ENCODE data around the gene TRIM31.

TRIM31 gene

DNA sequence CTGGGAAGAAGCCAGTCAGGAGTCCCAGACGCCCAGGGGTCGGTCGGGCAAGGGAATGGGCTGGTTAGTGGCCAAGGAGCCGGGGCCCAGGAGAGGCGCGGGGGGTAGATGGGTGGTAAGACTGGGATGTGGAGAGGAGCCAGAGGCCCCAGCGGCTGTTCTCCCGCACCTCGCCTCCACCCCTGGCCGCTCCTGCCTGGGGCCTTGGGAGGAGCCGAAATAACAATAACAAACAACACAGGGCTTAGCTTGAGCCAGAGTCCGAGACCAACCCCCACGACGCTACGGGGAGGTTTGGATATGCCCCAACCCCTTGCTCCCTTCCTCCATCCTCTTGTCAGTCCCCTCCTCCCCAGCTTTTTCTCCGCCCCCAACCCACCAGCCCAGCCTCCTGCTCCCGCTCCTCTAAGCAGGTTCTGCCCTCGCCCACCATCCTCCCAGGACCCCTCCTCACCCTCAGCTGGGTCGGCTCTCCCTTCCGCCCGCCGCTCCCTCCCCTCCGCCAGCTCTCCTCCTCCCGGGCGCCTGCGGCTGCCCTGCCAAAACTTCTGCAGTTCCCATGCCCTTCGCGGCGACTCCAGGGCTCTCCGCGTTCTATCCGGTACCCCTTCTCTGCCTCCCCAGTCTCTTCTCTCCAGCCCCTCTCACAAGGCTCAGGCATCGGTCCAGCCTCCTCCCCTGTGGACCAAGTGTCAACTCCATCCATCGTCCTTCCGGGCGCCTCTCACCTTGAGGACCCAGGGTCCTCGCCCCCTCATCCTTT, 38.4 kb downstream of the TRIM31 start:
- no peak for DNase-seq

DNA sequence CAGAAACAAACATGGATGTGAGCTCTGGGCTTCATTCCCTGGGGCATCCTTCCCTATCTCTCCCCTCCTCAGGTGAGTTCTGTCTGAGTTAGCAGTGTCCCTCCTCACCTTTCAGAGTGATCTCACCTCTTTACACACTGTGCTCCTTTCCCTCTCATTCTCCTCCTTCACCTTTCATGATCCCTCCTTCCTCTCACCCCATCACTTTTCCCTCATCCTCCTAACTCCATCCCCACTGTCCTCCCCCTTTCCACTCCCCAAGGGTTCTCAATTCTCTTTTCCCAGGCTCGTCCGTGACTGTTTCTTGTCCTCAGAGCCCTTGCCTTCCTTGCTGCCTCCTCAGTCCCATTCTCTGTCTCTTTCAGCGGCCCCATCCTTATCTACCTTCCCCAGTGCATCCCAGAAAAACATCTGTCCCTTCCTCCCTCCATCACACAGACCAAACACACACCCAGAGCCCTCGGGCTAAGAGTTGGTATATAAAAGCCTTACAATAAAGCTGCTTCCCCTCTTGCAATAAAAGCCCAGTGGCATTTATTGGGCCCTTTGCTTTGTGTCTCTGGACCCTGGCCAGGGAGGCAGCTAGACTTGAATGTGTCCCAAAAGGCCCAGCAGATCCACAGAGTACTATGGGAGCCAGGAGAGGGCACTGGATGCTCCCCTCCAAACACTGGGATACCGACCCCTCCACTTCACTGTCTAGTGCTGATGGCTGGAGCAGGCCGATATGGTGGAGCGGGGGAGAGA, 39.2 kb downstream of the TRIM31 start:
- no peak for DNase-seq

DNA sequence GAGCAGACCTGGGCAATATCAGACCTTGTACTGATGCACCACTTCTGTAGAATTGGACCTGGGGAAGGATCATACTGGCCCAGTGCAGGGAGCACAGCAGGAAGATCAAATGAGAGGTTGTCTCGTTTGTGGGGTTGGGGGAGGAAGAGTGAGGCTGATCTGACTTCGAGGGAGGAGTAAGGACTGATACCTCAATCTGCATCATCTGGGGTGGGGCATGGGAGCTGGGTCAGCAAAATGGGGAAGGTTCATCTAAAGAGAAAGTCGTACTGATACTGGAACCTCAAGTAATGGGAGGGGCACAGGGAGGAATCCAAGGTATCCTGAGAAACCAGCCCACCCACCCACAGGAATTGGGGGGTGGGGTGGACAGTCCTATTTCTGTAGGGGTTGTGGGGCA, 41.0 kb downstream of the TRIM31 start:
- DNase-seq = no peak

DNA sequence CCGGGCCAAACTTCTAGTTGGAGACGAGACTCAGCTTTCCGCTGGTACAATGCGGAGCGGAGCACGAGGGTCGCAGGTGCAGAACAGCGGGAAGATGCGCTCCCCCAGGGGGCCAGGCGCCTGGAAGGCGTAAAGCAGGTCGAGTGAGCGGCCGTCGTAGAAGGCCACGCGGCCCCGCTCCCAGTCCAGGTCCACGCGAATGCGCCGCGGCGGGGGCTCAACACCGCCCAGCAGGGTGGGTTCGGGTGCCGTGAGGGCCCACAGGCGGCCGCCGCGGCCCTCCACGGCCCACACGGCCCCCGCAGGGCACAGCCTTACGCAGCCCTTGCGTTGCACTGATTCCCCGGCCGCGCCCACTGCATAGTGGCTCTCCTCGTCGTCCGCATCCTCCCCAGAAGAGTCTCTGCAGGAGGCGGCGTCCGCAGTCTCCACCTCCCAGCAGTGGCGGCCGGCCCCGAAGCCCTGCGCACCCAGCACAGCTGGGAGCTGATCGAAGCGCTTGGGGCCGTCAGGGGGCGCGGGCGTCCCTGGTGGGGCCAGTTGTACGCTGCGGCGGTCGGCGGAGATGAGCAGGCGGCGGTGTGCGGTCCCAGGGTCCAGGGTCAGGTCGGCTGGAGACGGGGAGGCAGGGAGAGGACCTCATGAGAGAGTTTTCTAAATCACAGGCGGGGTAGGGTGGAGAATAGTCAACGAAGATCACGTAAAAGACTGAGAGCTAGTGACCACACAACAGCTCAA, 41.6 kb downstream of the TRIM31 start:
- DNase-seq = no peak

DNA sequence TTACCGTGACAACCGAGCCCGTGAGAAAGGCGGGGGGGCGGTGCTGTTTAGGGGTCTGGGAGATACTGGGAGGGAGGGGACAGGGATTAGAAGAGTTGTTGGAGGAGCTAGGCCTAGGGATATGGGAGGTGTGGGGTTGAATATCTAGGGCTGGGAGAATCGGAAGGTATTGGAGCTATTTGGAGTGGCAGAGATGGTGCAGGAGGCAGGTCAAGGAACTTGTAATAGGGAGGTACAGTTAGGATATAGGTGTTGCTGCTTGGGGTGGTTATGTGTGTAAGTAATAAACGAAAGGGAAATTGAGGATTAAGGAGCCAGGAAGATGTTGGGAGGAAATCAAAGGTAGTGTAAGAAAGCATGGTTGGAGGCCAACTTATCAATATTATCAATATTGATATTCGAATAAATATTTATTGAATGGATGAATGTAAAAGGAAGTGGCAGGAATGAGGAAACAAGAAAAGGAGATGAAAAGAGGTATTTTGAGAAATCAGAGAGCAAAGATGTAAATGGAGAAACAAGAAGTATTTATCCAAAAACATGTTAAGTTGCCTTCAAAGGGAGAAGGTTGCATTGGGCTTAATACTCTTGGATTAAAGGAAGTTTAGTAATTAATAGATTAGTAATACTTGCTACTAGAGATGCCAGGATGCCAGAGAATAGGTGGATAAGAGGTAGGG, 45.3 kb downstream of the TRIM31 start:
- DNase-seq = no peak

DNA sequence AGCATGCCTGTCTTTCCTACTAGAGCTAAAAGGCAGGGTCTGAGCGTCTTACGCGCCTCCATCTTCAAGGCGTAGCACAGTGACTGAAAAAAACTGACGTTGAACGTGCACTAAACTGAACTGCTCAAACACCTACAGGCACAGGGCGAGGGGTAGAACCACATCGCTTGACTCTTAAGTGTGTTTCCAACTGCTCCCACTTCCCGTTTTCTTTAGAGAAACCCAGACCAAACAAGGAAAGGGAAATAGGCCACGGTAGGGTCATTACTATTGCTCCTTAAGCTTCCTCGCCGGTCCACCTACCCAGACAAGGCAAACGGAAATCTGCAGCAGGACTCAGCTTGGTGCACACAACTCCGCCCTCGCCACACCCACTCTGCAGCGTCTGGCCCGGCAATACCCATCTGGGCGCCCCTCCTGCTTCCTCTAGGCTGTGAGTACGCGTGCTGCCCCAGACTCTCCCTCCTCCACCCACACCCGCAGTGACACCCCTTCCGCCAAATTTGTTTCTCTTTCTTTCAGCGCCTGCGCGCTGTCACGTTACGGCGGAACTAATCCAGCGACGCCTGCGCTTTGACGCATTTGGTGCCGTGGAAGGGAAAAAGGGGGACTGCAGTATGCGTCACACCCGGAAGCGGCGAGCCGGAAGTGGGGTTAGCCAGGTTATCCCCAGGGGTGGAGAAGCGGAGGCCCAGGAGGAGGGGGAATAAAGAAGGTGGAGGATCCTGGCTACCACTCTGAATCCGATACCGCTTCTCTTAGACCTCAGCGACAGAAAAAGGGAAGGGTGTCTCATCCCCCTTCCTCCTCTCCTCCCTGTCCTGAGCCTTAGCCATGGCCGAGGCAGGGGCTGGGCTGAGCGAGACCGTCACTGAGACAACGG, 46.1 kb downstream of the TRIM31 start, which contains the start of gene PPP1R11:
PPP1R11 (plus strand) TSS at position 622 of the 883 bp plus-strand sequence; CDS start at position 835, 213 bp downstream.
- DNase-seq = peak; percentile 99

DNA sequence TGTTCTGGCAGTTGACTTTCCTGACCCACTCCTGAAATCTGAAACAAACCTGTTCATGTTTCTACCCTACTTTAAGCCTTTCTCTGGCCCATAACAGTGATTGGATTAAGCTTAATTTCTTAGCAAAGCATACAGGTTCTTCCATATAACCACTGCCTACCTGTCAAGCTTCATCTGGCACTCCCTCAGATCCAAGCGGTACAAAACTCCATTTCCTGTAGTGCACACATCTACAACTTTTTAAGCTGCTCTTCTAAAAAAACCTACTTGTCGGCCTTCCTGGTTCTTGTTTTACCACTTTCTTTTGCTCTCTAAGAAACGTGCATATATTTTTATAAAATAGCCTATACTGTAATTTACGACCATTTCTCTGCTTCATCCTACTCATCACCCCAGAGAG, 46.8 kb downstream of the TRIM31 start:
- DNase-seq = no peak

DNA sequence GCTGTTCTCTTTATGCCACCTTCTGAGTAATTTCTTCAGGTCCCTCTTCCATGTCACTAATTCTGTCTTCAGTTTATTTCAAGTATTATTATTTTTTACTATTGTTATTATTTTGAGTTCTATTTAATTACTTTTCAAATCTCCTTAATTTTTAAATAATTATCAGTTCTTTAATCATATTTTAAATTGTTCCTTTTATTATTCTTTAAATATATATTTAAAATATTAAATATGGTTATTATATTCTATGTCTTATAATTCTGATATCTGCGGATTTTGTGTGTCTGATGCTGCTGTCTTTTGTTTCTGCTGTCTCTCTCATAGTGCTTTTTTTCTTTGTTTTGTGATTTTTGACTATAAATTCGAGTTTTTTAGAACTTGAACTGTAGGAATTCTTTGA, 49.6 kb downstream of the TRIM31 start:
- no peak for DNase-seq

DNA sequence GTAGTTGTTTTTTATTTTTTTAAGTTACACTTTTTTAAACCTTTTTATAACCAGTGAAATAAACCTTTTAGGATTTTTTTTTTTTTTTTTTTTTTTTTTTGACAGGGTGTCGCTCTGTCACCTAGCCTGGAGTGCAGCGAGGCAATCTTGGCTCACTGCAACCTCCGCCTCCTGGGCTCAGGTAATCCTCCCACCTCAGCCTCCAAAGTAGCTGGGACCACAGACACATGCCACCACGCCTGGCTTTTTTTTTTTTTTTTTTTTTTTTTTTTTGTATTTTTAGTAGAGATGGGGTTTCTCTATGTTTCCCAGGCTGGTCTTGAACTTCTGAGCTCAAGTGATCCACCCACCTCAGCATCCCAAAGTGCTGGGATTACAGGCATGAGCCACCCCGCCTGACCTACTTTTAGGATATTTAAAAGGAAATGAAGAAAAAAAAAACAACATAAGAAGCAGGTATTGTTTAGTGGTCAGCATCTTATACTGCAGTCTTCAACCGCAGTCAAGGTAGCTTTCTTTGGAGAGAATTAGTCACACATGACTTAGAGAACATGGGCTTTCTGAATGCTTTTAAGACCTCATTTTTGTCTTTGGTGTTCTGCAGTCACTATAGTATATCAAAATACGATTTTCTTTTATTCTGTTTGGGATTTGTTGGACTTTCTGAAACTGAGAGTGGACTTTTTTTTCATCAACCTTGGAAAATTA, 50.3 kb downstream of the TRIM31 start:
- DNase-seq = no peak

DNA sequence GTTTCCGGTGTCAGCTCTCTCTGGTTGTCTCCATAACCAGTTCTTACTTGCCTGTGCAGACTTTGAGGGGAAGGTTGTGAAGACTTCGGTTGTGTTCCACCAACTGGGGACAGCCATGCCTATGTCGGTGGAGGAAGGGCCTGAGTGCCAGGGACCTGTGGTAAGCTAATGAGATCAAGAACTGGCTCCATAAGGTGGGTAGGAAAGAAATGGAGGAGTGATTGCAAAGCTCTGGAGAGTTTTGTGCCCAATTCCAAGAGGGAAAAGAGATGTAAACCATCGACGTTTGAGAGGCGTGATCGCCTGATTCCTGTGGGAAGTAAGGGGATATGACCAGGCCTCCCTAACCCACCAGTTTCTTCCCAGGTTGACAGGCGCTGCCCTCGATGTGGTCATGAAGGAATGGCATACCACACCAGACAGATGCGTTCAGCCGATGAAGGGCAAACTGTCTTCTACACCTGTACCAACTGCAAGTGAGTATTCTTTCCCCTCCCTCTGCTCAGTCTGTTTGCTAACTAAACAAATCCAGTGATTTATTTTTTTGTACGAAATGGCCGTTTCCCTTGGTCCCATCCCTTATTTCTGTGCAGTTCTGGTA, 50.9 kb downstream of the TRIM31 start:
- peak; percentile 54 for DNase-seq

DNA sequence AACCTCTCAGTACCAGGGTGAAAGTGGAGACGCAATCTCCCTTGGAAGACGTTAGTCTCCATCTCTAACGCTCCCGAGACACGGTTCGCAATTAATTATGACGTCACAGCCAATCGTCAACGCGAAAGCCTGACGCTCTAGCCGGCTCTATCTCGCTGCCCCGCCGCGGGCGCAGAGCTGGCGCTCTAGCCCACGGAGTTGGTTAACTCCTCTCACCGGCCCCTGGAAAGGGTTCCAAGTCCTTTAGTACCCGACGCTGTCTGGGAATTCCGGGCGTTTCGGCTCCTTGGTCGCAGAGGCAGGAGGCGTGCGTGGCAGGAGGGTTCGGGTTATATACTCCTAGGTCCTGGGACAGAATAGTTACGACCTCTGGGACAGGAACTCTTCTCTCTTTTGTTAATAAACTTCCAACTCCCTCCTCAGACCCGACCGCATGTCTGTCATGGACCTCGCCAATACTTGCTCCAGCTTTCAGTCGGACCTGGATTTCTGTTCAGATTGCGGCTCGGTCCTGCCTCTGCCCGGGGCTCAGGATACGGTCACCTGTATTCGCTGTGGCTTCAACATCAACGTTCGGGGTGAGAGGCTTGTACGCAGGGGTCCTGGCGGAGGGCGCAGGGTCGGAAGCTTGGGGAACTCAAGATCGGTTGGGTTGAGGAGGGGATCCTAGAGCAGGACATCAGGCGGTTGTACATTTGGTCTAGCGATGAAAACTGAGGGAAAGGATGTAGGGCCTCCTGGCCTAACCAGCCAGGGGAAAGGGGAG, 51.6 kb downstream of the TRIM31 start, which contains the start of gene POLR1H:
POLR1H (plus strand) TSS at position 174 of the 766 bp plus-strand sequence; CDS start at position 434, 260 bp downstream.
- DNase-seq = peak; percentile 90

DNA sequence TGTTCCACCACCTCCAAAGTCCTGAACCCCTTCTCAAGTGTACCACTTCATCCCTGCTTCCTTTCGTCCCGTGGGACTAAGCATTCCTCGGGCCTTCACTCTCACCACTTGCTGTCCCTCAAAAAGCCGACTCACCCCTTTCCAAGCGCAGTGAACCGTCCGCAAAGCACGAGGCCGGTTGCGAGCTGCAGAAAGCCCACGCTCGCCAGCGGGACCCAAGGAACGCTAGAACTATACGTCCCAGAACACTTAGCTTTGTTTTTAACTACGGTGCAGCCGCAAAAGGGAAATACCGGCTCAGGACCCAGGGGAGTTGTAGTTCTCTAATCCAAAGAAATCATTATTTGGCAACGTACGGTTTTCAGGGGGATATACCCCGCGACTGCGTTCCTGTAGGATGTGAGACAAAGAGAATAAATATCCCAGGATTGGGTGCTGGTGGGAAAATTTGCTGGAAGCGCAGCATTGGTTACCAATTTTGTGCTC, 52.2 kb downstream of the TRIM31 start:
- DNase-seq = peak; percentile 48

DNA sequence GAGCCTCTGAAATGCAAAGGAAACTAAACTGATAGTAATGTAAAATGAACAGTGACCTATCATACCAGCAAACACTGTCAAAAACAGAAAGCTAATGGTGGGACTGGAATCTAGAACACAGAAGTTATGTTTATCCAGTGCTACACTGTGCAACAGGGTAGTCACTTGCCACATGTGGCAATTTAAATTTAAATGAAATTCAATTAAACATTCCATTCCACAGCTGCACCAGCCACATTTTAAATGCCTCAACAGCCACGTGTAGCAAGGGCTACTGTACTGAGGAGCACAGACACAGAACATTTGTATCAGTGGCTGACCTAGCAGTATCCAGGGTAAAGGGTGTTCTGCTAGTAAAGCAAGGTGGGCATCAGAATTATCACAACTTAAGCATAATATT, 57.4 kb downstream of the TRIM31 start:
- DNase-seq = no peak

DNA sequence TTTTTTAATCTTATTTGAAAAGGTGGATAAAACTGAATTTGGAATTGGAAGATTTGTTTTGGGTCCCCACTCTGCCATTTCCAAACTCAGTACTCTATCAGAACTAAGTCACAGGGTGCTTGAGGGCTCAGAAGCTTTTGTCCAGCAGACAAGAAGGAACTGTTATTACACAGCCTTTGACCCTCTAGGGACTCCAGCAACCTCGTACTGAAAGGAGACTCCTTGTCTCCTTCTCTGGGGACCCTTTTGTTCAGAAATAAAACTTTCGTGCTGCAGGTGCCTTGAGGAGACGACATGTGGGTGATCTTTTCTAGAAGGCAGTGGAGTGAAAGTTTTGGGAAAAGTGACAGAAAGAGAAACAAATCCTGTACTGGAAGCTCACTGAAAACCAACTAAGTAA, 59.2 kb downstream of the TRIM31 start:
- DNase-seq = no peak
